ENCODE results near the gene GATA2.

- TF ChIP-seq KDM1A (CRISPR knock-in tag; IDR thresholded peaks at IDR 0.05) = no peak
- TF ChIP-seq HINFP (CRISPR knock-in tag; IDR thresholded peaks at IDR 0.05; ENCODE audit: low read depth) = no peak
- no peak for TF ChIP-seq ZNF530 (CRISPR knock-in tag; IDR thresholded peaks at IDR 0.05; ENCODE audit: low read depth)
- TF ChIP-seq YEATS4 (CRISPR knock-in tag; IDR thresholded peaks at IDR 0.05; ENCODE audit: borderline replicate concordance) = no peak
- no peak for TF ChIP-seq MTA1 (CRISPR knock-in tag; IDR thresholded peaks at IDR 0.05; ENCODE audit: borderline replicate concordance)
- TF ChIP-seq POLR2AphosphoS5 (IDR thresholded peaks at IDR 0.05; ENCODE audit: low read depth, low read length) = no peak
- TF ChIP-seq CTCF (CRISPR knock-in tag; IDR thresholded peaks at IDR 0.05) = no peak
These were observed 40.2 kb downstream of the GATA2 start for GRCh38 chr3:128452678-128453275.
